KMS-11 (cell line): ENCODE measurements around the gene ANKMY2.

Source experiments
- H2AFZ ChIP-seq: fragments of 200-600 bp; sonication (generic); 2 replicates; pipeline ENCODE4 v1.6.1; 2016; ENCODE audit warnings: antibody characterized with exemption, mixed run types, low read depth
- H3K27ac ChIP-seq: fragments of 200-600 bp; sonication (generic); 2 replicates; pipeline ENCODE4 v1.6.1; 2016; ENCODE audit warnings: mild to moderate bottlenecking, mixed run types
- H3K27me3 ChIP-seq: fragments of 200-600 bp; sonication (generic); 2 replicates; pipeline ENCODE4 v1.6.1; 2017; ENCODE audit warnings: mild to moderate bottlenecking, low read depth, mixed run types, moderate library complexity; ENCODE audit not compliant: insufficient read depth
- H3K36me3 ChIP-seq: fragments of 200-600 bp; sonication (generic); 2 replicates; pipeline ENCODE4 v1.6.1; 2017; ENCODE audit warnings: mild to moderate bottlenecking, mixed run types; ENCODE audit not compliant: insufficient read depth
- H3K4me1 ChIP-seq: fragments of 200-600 bp; sonication (generic); 2 replicates; pipeline ENCODE4 v1.6.1; 2016; ENCODE audit warnings: mild to moderate bottlenecking, low read depth, mixed run types; ENCODE audit not compliant: poor library complexity, severe bottlenecking
- H3K4me2 ChIP-seq: fragments of 200-600 bp; sonication (generic); 2 replicates; pipeline ENCODE4 v1.7.0; 2016; ENCODE audit warnings: mild to moderate bottlenecking, mixed run types
- H3K4me3 ChIP-seq: fragments of 200-600 bp; sonication (generic); IDR thresholded peaks from 2 replicates; pipeline ENCODE4 v1.6.1; 2017; ENCODE audit warnings: low read depth, low read length, mixed read lengths; ENCODE audit not compliant: insufficient read depth
- H3K79me2 ChIP-seq: fragments of 200-600 bp; sonication (generic); 2 replicates; pipeline ENCODE4 v1.6.1; 2016; ENCODE audit warnings: low read depth, mixed run types; ENCODE audit not compliant: insufficient read depth
- H3K9ac ChIP-seq: fragments of 200-600 bp; sonication (generic); 2 replicates; pipeline ENCODE4 v1.6.1; 2016; ENCODE audit warnings: mild to moderate bottlenecking, mixed run types
- H4K20me1 ChIP-seq: fragments of 200-600 bp; sonication (generic); 2 replicates; pipeline ENCODE4 v1.6.1; 2016; ENCODE audit warnings: mild to moderate bottlenecking, mixed run types; ENCODE audit not compliant: insufficient read depth
- CTCF ChIP-seq: fragments of 200-600 bp; sonication (generic); conservative IDR thresholded peaks from 2 replicates; pipeline ENCODE4 v1.6.1; 2017; ENCODE audit warnings: low read depth, mild to moderate bottlenecking, antibody characterized with exemption, low read length, moderate library complexity, mixed read lengths

The ANKMY2 gene

GRCh38 chr7:16648551-16648950 is 3.0 kb upstream of the ANKMY2 start:
- no peak overlapping the region for H3K27ac ChIP-seq
- peaks cover 54% of the 10 kb centered on the region for H4K20me1 ChIP-seq
- peak overlapping the region; percentile 39; the same call in 1 of the 2 replicates for H3K4me2 ChIP-seq
- peaks cover 71% of the 10 kb centered on the region for H3K79me2 ChIP-seq
- no peak overlapping the region for H2AFZ ChIP-seq
- no peak overlapping the region for H3K9ac ChIP-seq
- H3K4me3 ChIP-seq, result no peak overlapping the region
- H3K36me3 ChIP-seq, result no peaks in the 10 kb centered on the region
- H3K4me1 ChIP-seq, result peaks cover 45% of the 10 kb centered on the region
- H3K27me3 ChIP-seq, result no peaks in the 10 kb centered on the region
- no peak for TF ChIP-seq CTCF

- Histone ChIP-seq H3K9ac (peak overlapping the region; percentile 95; the same call in 1 of the 2 replicates), H3K4me3 (no peak overlapping the region), H3K4me2 (peak overlapping the region; percentile 39), H3K36me3 (no peaks in the 10 kb centered on the region), H2AFZ (no peak overlapping the region), H4K20me1 (peaks cover 48% of the 10 kb centered on the region), H3K4me1 (peaks cover 45% of the 10 kb centered on the region), H3K27me3 (no peaks in the 10 kb centered on the region), H3K79me2 (peaks cover 61% of the 10 kb centered on the region), H3K27ac (no peak overlapping the region)
- no peak for TF ChIP-seq CTCF
These were observed 1.9 kb upstream of the ANKMY2 start for GRCh38 chr7:16647435-16647960.

DNA sequence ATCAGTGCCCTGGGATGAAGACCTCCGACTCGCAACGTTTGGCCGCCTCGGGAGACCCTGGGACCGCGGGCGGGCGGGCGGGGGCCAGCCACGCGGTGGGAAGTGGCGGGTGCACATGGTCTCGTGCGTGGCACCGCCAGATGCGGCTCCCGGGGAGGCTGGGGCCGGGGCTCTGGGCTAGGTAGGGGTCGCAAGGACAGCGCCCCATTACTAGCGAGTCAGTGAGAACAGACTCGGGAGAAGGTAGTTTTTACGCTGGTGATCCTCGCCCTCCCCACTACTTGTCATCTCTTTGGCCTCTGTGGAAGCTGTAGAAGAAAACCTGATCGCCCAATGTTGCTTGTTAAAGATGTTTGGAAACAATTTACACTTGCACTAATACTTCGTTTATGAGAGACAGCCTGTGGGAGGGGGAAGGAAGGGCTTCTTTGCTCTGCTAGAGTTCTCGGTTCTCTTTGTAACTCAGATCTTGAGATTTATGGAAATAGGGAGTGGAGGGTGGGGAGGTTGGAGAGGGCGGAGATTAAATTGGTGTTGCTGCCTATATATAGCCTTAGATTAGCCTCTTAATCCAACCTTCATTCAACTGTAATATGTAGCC is 1.0 kb upstream of the ANKMY2 start:
- H4K20me1 ChIP-seq, result peaks cover 41% of the 10 kb centered on the region
- peaks cover 45% of the 10 kb centered on the region for H3K4me1 ChIP-seq
- peak overlapping the region; percentile 91 for H2AFZ ChIP-seq
- H3K4me3 ChIP-seq, result no peak overlapping the region
- no peaks in the 10 kb centered on the region for H3K36me3 ChIP-seq
- H3K9ac ChIP-seq, result peak overlapping the region; percentile 95
- H3K27ac ChIP-seq, result peak overlapping the region; percentile 87
- no peaks in the 10 kb centered on the region for H3K27me3 ChIP-seq
- no peak for TF ChIP-seq CTCF
- peaks cover 51% of the 10 kb centered on the region for H3K79me2 ChIP-seq
- H3K4me2 ChIP-seq, result peak overlapping the region; percentile 39

DNA sequence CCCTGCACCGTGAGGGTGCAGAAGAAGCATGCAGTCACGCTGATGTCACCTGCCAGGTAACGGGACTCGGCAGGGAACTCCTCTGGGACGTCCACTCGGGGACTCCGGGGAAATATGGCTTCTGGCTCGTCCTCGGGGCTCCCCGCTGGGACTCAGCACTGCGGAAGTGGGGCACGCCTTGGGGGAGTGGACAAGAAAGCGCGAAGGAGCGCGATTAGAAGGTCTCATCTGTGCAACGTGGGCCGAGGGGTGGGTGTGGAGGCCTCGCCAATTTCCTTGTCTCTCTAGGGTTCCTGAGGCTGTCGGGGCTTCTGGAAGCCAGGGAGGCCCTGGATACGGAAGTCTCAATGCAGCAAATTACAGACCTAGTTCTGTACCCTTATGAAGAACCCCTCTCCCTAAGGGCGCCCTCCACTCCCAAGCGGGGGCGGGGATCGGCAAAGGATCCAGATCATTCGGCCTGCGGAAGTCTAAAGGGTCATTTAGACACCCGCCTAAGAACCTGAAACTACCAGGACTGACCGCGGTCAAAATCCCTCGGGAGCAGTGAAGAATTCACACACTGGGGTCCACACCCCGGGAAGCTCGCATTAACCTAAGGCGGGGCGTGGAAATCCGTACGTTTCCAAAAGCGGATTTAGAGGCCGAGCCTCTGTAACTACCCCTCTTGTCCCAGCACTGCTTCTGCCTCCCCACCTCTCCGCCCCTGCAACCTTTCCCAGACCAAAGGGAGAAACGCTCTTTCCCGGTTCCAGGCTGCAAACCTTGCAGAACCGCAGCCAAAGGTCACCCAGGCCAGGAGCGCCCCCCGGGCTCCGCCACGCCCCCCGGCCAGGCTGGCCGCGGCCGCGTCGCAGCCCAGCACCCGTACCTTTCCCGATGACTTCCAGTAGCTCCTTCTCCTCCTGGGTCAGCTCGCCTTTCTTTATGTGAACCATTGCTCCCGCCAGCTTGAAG is 640 bp downstream of the ANKMY2 start:
- Histone ChIP-seq H3K4me3 (no peak overlapping the region), H3K4me2 (peak overlapping the region; percentile 16), H3K36me3 (no peaks in the 10 kb centered on the region), H3K79me2 (peaks cover 35% of the 10 kb centered on the region), H4K20me1 (peaks cover 25% of the 10 kb centered on the region), H3K9ac (peak overlapping the region; percentile 95), H3K27ac (peak overlapping the region; percentile 87), H3K27me3 (no peaks in the 10 kb centered on the region), H2AFZ (peak overlapping the region; percentile 91), H3K4me1 (peaks cover 31% of the 10 kb centered on the region)
- TF ChIP-seq CTCF, result no peak
